ENCODE measurements around the gene PRKACB. TPM values are rescaled to one million over a fixed set of nuclear protein-coding genes. Genes with fewer than 3 reads are reported as not detected.

PRKACB gene
- total and polyA plus RNA-seq, 4 donors: 68.2 to 361 (median 186) TPM

Small RNA genes lying within 50 kb of the gene (small RNA-seq; reads per million reads assigned to genes)
- gene AL450063.1 (ENCODE audit: low replicate concordance) (not detected), gene RF00410 (ENCODE audit: low replicate concordance) (not detected)

Other genes starting within 250 kb of the PRKACB start
- gene TTLL7, start 145.1 kb upstream of the PRKACB start, total RNA-seq: 10 to 100 TPM; 40.1 to 94.0 TPM
- 10 to 100 TPM; 29.0 to 36.1 TPM for gene TTLL7, start 145.1 kb upstream of the PRKACB start, polyA plus RNA-seq (ENCODE audit: insufficient read length in 2 of 2)
- gene SAMD13, start 157.4 kb downstream of the PRKACB start, total RNA-seq: 1 to 10 TPM; 5.7 to 6.5 TPM
- 1 to 10 TPM; 4.0 to 6.1 TPM for gene SAMD13, start 157.4 kb downstream of the PRKACB start, polyA plus RNA-seq (ENCODE audit: insufficient read length in 2 of 2)

Data from spinal cord (tissue), 4 donors.